Measurements from ENCODE around the gene CYP8B1.
"Not testable (repeated sequence)": the region's sequence is repeated elsewhere in the genome, so short reads cannot be mapped to it uniquely, and the experiment has no call there.

CYP8B1 gene

GRCh38 chr3:42884324-42884723, 8.6 kb upstream of the CYP8B1 start:
- no peak for DNase-seq

GRCh38 chr3:42883251-42883930, 7.7 kb upstream of the CYP8B1 start:
- DNase-seq, result not testable (repeated sequence)

- peak; percentile 82 for DNase-seq
Measured at GRCh38 chr3:42880601-42881451, 5.1 kb upstream of the CYP8B1 start.

GRCh38 chr3:42880183-42880582, 4.5 kb upstream of the CYP8B1 start:
- no peak for DNase-seq

GRCh38 chr3:42877881-42878280, 2.2 kb upstream of the CYP8B1 start:
- DNase-seq, result no peak

- no peak for DNase-seq
Measured at GRCh38 chr3:42876940-42877720, 1.5 kb upstream of the CYP8B1 start.

GRCh38 chr3:42876401-42876800, 722 bp upstream of the CYP8B1 start:
- DNase-seq, result no peak

- no peak for DNase-seq
Measured at GRCh38 chr3:42874749-42875148, 930 bp downstream of the CYP8B1 start.

- DNase-seq, result no peak
Measured at GRCh38 chr3:42873221-42873982, 2.3 kb downstream of the CYP8B1 start.

GRCh38 chr3:42872718-42873117, 3.0 kb downstream of the CYP8B1 start:
- DNase-seq, result no peak

- no peak for DNase-seq
Measured at GRCh38 chr3:42871592-42872196, 4.0 kb downstream of the CYP8B1 start.

- DNase-seq, result no peak
Measured at GRCh38 chr3:42868841-42869240, 6.8 kb downstream of the CYP8B1 start.

GRCh38 chr3:42867138-42867537, 8.5 kb downstream of the CYP8B1 start:
- DNase-seq, result no peak

- no peak for DNase-seq
Measured at GRCh38 chr3:42865256-42865655, 10.4 kb downstream of the CYP8B1 start.

GRCh38 chr3:42864321-42864950, 11.2 kb downstream of the CYP8B1 start:
- no peak for DNase-seq

GRCh38 chr3:42856544-42856943, 19.1 kb downstream of the CYP8B1 start:
- no peak for DNase-seq

- no peak for DNase-seq
Measured at GRCh38 chr3:42855547-42856380, 19.9 kb downstream of the CYP8B1 start.

GRCh38 chr3:42855219-42855546, 20.5 kb downstream of the CYP8B1 start:
- no peak for DNase-seq

GRCh38 chr3:42853739-42854302, 21.9 kb downstream of the CYP8B1 start:
- no peak for DNase-seq

GRCh38 chr3:42853056-42853455, 22.6 kb downstream of the CYP8B1 start:
- no peak for DNase-seq

Data from fibroblast of skin of abdomen (primary cell).